ENCODE measurements around the gene COMMD1.
"Not testable (repeated sequence)": the region's sequence is repeated elsewhere in the genome, so short reads cannot be mapped to it uniquely, and the experiment has no call there.

COMMD1 gene

DNA sequence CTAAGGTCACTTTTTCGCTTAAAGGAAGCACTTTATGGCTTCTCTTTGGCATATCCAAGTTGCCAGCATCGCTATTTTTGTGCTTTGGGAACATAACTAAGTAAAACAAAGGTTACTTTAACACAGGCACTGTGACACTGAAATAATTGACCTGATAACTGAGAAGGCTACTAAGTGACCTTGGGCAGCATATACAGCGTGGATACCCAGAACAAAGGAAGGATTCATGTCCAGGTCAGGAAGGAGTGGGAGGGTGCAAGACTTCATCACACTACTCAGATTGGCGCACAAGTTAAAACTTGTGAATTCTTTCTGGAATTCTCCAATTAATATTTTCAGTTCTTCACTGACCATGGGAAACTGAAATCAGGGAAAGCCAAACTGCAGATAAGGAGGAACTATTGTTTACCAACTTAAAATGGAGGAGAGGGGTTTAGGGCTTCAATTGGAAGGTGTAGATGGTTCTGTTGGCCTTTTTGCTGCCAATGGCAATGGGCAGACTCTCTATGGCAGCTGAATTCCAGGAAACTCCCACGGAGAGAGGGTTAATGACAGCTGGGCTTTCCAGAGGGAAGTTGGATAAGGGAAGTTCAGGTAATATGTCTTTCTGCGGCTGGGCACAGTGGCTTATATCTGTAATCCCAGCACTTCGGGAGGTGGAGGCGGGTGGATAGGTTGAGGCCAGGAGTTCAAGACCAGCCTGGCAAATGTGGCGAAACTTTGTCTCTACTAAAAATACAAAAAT is 45.3 kb downstream of the COMMD1 start:
- no peak overlapping the region for H3K27ac ChIP-seq (ENCODE audit: low read length)
- H3K9me3 ChIP-seq (ENCODE audit: insufficient read depth, low read depth, low read length): peaks cover 13% of the 10 kb centered on the region; the same call in 1 of the 2 replicates
- no peak overlapping the region for H3K9ac ChIP-seq (ENCODE audit: low read depth, low read length)
- H3K4me3 ChIP-seq (ENCODE audit: low read length): no peak overlapping the region
- H3K27me3 ChIP-seq (ENCODE audit: insufficient read depth, low read length): no peaks in the 10 kb centered on the region
- H3K36me3 ChIP-seq (ENCODE audit: insufficient read depth, low read depth, low read length): no peaks in the 10 kb centered on the region
- peaks cover 7% of the 10 kb centered on the region; the same call in 1 of the 2 replicates for H3K4me1 ChIP-seq (ENCODE audit: insufficient read depth, low read length)

DNA sequence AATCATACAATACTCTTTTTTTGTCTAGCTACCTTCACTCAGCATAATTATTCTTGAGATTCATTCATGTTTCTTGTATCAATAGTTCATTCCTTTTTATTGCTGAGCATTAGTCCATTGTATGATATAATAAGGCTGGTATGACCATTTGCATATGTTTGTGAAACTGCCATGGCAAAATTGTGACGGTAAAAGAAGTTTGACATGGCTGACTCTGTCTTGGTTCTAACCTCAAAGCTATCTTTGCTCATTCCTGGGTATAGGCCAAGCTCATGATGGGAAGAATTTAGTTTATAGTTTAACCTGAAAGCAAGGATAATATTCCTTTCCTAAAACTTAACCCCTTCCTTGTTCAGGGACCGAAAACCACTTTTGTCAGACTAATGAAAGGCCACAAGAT is 46.4 kb downstream of the COMMD1 start:
- no peak overlapping the region for H3K4me3 ChIP-seq (ENCODE audit: low read length)
- peaks cover 13% of the 10 kb centered on the region; the same call in 1 of the 2 replicates for H3K9me3 ChIP-seq (ENCODE audit: insufficient read depth, low read depth, low read length)
- no peak overlapping the region for H3K9ac ChIP-seq (ENCODE audit: low read depth, low read length)
- no peaks in the 10 kb centered on the region for H3K4me1 ChIP-seq (ENCODE audit: insufficient read depth, low read length)
- H3K36me3 ChIP-seq (ENCODE audit: insufficient read depth, low read depth, low read length): no peaks in the 10 kb centered on the region
- H3K27me3 ChIP-seq (ENCODE audit: insufficient read depth, low read length): no peaks in the 10 kb centered on the region
- no peak overlapping the region for H3K27ac ChIP-seq (ENCODE audit: low read length)

DNA sequence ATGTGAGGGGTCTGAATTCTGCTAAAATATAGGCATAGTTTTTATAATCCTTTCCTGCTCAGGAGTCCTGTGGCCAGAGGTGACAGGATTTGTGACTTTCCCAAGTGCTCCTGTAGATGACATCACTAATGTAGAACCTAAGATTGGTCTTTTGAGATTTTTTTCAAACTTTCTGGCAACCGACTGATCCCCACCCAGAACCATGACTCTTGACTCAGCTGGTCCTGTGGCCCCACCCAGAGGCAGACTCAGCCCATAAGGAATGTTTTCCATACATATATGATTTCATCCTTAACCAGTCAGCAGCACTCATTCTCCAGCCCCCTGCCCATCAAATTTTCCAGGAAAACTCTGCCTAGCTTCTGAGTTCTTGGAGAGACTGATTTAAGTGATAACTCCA is 46.8 kb downstream of the COMMD1 start:
- H3K27ac ChIP-seq (ENCODE audit: low read length): no peak overlapping the region
- no peaks in the 10 kb centered on the region for H3K36me3 ChIP-seq (ENCODE audit: insufficient read depth, low read depth, low read length)
- H3K4me1 ChIP-seq (ENCODE audit: insufficient read depth, low read length): no peaks in the 10 kb centered on the region
- H3K9ac ChIP-seq (ENCODE audit: low read depth, low read length): no peak overlapping the region
- H3K4me3 ChIP-seq (ENCODE audit: low read length): no peak overlapping the region
- no peaks in the 10 kb centered on the region for H3K27me3 ChIP-seq (ENCODE audit: insufficient read depth, low read length)
- peaks cover 13% of the 10 kb centered on the region; the same call in 1 of the 2 replicates for H3K9me3 ChIP-seq (ENCODE audit: insufficient read depth, low read depth, low read length)

DNA sequence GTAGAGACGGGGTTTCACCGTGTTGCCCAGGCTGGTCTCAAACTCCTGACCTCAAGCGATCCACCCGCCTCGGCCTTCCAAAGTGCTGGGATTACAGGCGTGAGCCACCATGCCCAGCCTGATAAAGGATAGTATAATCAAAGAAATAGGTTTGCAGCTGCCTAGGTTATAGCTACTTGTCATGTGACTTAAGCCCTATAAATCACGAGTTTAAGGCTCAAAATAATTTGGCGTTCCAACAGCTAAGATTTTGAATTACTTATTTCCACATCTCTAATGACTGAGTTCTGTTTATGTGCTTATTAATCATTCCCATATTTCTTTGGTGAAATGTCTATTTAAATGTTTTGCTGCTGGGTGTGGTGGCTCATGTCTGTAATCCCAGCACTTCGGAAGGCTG is 49.4 kb downstream of the COMMD1 start:
- H3K4me1 ChIP-seq (ENCODE audit: insufficient read depth, low read length); H3K9ac ChIP-seq (ENCODE audit: low read depth, low read length); H3K36me3 ChIP-seq (ENCODE audit: insufficient read depth, low read depth, low read length); H3K4me3 ChIP-seq (ENCODE audit: low read length); H3K27me3 ChIP-seq (ENCODE audit: insufficient read depth, low read length); H3K27ac ChIP-seq (ENCODE audit: low read length): not testable (repeated sequence)
- peaks cover 13% of the 10 kb centered on the region; the same call in 1 of the 2 replicates for H3K9me3 ChIP-seq (ENCODE audit: insufficient read depth, low read depth, low read length)

DNA sequence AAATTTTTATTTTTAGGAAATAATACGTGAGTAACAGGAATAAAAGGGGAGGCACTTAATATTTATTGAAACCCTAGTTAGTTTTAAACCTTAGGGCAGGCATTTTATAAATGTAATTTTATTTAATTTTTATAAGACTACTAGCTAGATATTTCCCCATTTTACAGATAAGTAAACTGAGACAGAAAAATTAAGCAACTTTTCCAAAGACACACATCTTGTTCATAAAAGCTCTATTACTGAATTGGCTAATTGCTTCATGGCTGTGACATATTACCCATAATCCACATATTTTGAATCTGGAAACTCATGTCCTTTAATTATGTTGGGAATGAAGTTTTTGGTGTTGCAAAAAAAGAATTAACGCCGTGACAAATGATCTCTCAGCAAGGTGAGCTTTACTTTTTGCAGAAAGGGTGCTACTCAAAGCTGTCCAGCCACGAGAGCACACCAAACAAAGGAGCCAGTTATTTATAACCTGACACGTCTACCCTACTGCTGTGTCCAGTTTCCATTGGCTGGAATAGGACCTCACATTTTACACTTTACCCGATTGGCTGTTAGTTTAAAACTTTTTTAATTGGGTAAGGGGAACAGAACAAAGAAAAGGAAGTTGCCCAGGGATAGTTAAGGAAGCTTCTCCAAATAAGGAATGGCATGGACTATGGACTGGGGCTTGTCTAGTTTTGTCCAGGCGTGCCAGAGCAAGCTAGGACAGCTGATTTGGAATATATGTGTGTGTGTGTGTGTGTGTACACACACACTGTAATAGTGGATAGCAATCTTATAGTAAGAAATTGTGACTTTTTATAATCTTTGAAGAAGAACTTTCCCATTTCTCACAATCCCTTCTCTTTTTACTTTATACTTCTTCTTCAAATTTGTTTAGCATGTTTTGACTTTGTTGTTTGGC is 54.2 kb downstream of the COMMD1 start:
- H3K9me3 ChIP-seq (ENCODE audit: insufficient read depth, low read depth, low read length): no peaks in the 10 kb centered on the region
- no peak overlapping the region for H3K9ac ChIP-seq (ENCODE audit: low read depth, low read length)
- H3K36me3 ChIP-seq (ENCODE audit: insufficient read depth, low read depth, low read length): no peaks in the 10 kb centered on the region
- H3K4me1 ChIP-seq (ENCODE audit: insufficient read depth, low read length): no peaks in the 10 kb centered on the region
- H3K4me3 ChIP-seq (ENCODE audit: low read length): no peak overlapping the region
- H3K27ac ChIP-seq (ENCODE audit: low read length): no peak overlapping the region
- H3K27me3 ChIP-seq (ENCODE audit: insufficient read depth, low read length): no peaks in the 10 kb centered on the region

DNA sequence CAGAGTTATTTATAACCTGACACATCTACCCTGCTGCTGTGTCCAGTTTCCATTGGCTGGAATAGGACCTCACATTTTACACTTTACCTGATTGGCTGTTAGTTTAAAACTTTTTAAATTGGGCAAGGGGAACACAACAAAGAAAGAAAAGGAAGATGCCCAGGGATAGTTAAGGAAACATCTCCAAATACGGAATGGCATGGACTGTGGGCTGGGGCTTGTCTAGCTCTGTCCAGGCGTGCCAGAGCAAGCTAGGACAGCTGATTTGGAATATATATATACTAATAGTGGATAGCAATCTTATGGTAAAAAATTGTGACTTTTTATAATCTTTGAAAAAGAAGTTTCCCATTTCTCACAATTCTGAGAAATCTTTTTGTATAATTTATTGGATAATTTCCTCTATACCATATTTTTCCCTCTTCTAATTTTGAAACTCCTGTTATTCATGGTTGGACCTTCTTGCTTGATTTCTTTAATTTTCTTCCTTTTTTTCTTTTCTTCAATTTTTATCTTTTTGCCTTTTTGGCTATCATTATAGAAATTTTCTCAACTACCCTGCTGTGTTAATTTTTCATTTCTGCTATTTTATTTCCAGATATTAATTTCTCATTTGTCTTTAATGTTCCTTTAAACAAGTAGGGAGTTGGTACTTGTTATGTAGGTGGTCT is 55.9 kb downstream of the COMMD1 start:
- H3K4me1 ChIP-seq (ENCODE audit: insufficient read depth, low read length): no peaks in the 10 kb centered on the region
- H3K27ac ChIP-seq (ENCODE audit: low read length): no peak overlapping the region
- H3K27me3 ChIP-seq (ENCODE audit: insufficient read depth, low read length): no peaks in the 10 kb centered on the region
- no peak overlapping the region for H3K4me3 ChIP-seq (ENCODE audit: low read length)
- H3K9ac ChIP-seq (ENCODE audit: low read depth, low read length): no peak overlapping the region
- no peaks in the 10 kb centered on the region for H3K36me3 ChIP-seq (ENCODE audit: insufficient read depth, low read depth, low read length)
- H3K9me3 ChIP-seq (ENCODE audit: insufficient read depth, low read depth, low read length): no peaks in the 10 kb centered on the region

DNA sequence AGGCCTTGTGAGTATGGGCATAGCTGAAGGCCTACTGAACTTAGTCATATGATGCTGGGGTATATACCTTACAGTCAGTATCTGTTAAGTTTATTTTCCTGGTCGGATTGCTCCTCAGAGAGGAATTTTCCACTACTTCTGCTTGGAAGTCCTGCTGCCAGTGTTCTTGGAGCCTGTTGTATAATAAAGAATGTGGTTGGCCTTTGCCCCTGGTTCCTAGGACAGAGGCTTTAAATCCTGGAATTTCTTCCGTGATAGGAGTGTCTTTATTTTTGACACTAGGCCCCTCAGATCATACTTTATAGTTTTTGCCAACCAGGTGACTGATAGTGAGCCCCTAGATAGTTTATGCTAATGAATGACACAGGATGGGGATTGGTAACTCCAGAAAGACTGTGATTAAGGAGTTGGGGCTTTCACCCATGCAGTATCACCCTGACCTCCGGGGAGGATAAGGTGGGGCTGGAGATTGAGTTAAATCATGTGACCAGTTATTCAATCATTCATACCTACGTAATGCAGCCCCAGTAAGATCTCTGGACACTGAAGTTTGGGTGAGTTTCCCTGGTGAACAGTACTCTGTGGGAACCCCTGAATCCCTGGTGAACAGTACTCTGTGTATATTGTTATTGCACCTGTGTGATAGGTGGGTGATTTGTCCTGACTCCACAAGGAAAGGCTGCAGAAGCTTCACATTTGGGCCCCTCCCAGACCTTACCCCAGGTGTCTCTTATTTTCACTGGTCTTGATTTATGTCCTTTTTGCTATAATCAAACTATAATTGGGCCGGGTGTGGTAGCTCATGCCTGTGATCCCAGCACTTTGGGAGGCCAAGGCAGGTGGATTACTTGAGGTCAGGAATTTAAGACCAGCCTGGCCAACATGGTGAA is 56.9 kb downstream of the COMMD1 start:
- H3K27ac ChIP-seq (ENCODE audit: low read length): no peak overlapping the region
- no peaks in the 10 kb centered on the region for H3K9me3 ChIP-seq (ENCODE audit: insufficient read depth, low read depth, low read length)
- no peak overlapping the region for H3K9ac ChIP-seq (ENCODE audit: low read depth, low read length)
- H3K27me3 ChIP-seq (ENCODE audit: insufficient read depth, low read length): no peaks in the 10 kb centered on the region
- no peak overlapping the region for H3K4me3 ChIP-seq (ENCODE audit: low read length)
- no peaks in the 10 kb centered on the region for H3K36me3 ChIP-seq (ENCODE audit: insufficient read depth, low read depth, low read length)
- H3K4me1 ChIP-seq (ENCODE audit: insufficient read depth, low read length): no peaks in the 10 kb centered on the region

DNA sequence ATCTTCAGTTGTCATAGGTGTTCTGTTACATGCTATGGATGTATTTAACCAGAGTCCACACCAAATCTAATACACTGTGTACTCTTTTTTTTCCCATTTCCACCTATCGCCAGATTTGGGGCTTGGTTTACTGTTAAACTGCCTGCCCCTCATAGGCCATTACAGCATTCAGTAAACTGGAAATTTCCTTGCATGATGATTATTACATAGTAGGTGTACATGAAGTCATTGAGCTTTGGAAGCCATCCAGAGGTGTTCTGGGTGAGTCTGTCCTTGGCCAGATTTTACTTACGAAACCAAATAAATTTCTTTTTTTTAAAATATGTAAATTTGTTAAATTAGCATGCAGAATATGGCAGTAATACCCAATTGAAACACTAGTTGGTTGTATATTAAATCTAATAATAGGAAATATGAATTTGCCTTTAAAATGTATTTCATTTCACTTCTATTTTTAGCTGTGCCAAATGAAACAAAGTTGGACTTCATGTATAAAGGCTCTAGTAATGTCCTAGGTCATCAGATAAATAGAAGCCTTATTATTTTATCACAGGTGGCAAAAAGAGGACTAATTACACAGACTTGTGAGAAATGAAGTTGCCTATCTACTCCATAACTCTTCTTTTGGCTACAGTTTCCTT is 60.7 kb downstream of the COMMD1 start:
- no peak overlapping the region for H3K9ac ChIP-seq (ENCODE audit: low read depth, low read length)
- no peaks in the 10 kb centered on the region for H3K27me3 ChIP-seq (ENCODE audit: insufficient read depth, low read length)
- H3K4me1 ChIP-seq (ENCODE audit: insufficient read depth, low read length): no peaks in the 10 kb centered on the region
- no peak overlapping the region for H3K4me3 ChIP-seq (ENCODE audit: low read length)
- no peaks in the 10 kb centered on the region for H3K36me3 ChIP-seq (ENCODE audit: insufficient read depth, low read depth, low read length)
- H3K9me3 ChIP-seq (ENCODE audit: insufficient read depth, low read depth, low read length): no peaks in the 10 kb centered on the region
- no peak overlapping the region for H3K27ac ChIP-seq (ENCODE audit: low read length)

DNA sequence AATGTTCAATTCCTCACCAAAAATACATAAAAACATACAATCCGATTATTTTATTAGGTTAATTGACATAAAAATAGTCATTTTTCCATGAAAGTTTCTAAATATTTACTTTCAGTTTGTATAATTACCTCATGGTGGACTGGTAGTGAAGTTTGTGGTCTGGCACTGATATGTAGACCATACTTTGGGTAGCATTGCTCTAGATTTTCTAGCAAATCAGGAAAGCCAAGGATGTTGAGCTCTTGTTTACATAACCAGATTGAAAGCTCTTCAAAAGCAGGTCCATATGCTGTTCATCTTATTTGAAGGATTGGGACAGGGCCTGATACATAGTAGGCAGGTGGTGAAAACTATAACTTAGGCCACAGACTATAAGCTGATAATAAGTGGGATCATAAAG is 61.8 kb downstream of the COMMD1 start:
- H3K27me3 ChIP-seq (ENCODE audit: insufficient read depth, low read length): no peaks in the 10 kb centered on the region
- H3K36me3 ChIP-seq (ENCODE audit: insufficient read depth, low read depth, low read length): no peaks in the 10 kb centered on the region
- no peak overlapping the region for H3K9ac ChIP-seq (ENCODE audit: low read depth, low read length)
- no peaks in the 10 kb centered on the region for H3K9me3 ChIP-seq (ENCODE audit: insufficient read depth, low read depth, low read length)
- H3K27ac ChIP-seq (ENCODE audit: low read length): no peak overlapping the region
- H3K4me3 ChIP-seq (ENCODE audit: low read length): no peak overlapping the region
- peaks cover 2% of the 10 kb centered on the region; the same call in 1 of the 2 replicates for H3K4me1 ChIP-seq (ENCODE audit: insufficient read depth, low read length)

DNA sequence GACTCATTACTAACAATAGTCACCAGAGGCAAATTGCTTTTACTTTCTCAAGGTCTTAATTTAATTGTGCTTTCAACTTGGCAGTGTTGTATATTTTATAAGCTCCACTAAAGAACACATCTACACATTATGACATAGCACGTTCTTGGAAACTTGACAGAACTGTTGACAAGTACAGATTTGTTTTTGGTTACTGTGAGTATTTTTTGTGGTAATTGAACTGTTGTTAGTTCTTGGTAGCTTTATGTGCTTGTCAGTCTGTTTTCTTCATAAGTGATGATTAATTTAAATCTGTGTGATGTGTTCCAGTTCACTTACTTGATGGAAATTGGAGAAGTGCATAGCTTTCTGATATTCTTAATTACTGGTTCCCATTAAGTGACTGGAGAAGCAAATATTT is 63.9 kb downstream of the COMMD1 start:
- H3K27ac ChIP-seq (ENCODE audit: low read length): no peak overlapping the region

More for the DNA sequence above, 63.9 kb downstream of the COMMD1 start:
- H3K9me3 ChIP-seq (ENCODE audit: insufficient read depth, low read depth, low read length): no peaks in the 10 kb centered on the region
- H3K9ac ChIP-seq (ENCODE audit: low read depth, low read length): no peak overlapping the region
- H3K4me3 ChIP-seq (ENCODE audit: low read length): no peak overlapping the region
- H3K4me1 ChIP-seq (ENCODE audit: insufficient read depth, low read length): peaks cover 6% of the 10 kb centered on the region
- no peaks in the 10 kb centered on the region for H3K27me3 ChIP-seq (ENCODE audit: insufficient read depth, low read length)
- H3K36me3 ChIP-seq (ENCODE audit: insufficient read depth, low read depth, low read length): no peaks in the 10 kb centered on the region
